ENCODE measurements around the gene FGF22.
"Not testable (repeated sequence)": the region's sequence is repeated elsewhere in the genome, so short reads cannot be mapped to it uniquely, and the experiment has no call there.

Gene FGF22

DNA sequence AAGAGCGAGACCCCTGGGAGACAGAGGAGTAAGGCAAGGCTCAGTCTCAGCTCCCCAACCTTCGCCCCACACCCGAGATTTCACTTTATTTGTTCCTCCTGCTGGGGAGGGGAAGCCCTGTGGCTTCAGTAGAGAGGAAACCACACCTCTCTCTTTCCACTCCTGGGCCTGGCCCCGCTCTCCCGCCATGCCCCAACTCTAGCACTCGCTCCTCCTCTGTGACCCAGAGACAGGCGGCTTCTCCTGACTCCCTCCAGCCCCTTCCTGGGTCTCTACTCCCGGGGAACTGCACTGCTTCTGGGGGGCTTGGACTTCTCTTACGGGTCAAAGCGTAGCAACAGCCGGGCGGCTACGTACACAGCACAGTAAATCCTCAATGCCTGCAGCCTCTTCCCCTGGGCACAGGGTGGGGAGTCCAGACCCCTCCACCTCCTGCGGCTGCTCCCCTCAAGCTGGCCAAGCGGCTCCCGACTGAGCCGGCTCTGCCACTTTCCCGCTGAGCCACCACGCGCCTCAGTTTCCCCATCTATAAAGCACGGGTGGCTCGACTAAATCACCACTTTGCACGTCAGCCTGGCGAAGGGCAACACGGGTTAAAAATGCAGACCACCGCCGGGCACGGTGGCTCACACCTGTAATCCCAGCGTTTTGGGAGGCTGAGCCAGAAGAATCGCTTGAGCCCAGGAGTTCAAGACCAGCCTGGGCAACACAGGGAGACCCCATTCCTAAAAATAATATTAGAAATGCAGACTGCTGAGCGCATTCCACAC, 21.9 kb downstream of the FGF22 start:
- no peak for DNase-seq

DNA sequence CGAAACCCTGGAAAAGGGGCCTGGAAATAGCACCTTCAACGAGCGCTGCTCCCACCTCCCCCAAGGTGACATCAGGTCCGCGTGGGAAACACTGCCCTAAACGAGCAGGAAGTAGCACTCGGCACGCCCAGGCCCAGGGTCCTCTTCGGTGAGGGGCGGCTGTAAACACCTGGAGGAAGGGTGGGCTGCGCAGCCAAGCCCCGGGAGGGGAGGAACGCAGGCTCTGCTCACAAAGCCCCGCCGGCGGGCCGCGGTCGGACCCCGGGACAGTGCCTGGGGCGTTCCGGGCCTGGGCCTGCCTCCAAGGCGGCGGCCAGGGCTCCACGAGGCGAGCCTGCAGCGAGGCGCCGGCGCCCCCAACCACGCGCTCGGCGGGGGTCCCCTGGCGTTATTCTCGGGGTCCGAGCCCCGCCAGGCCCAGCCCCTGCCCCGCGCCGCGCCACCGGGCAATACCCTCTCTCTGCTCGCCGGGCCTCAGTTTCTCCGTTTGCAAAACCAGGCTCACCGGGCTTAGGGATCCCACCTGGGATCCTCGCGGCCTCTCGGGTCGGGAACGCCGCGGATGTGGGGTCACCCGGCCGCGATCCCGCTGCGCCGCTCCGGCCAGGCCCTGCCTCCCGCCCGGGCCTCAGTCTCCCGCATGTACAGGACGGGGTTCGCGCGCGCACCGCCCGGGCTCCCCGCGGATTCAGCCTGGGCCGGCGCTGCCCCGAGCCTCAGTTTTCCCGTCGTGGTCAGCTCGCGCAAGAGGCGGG, 22.7 kb downstream of the FGF22 start:
- DNase-seq, result peak; percentile 36

DNA sequence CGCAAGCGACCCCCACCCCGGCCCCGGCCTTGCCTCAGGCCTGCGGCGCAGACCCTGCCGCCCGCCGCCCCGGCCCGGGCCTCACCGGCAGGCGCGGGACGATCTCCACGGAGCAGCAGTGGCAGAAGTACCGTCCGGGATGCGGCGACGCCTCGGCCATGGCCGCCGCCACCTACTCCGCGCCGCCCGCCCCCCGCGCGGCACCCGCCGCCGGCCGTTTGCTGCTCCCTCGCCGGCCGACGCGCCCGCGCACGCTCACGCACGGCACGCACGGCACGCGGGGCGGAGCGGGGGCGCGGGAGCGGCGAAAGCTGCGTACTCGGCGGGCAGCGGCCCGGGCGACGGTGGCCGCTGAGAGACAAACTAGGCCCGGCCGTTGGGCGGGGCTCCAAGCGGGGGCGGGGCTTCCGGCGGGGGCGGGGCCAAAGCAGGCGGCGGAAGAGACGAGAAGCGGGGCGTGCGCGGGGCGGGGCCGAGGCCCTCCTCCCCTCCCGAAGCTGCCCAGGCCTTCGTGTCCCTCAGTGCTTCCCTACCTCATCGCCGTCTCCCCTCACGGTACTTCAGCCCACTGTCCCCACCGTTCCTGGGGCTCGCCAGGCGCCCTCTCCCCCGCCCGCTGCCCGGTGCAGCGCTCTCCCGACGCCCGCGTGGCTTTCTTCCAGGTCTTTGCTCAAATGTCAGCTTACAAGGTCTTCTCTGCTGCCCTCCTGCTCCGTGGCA, 23.4 kb downstream of the FGF22 start, which contains the start of gene RNF126:
Gene RNF126 (minus strand): TSS at position 253 of the 720 bp plus-strand sequence. CDS start 93 bp downstream, at position 160.
- DNase-seq, result peak; percentile 80

DNA sequence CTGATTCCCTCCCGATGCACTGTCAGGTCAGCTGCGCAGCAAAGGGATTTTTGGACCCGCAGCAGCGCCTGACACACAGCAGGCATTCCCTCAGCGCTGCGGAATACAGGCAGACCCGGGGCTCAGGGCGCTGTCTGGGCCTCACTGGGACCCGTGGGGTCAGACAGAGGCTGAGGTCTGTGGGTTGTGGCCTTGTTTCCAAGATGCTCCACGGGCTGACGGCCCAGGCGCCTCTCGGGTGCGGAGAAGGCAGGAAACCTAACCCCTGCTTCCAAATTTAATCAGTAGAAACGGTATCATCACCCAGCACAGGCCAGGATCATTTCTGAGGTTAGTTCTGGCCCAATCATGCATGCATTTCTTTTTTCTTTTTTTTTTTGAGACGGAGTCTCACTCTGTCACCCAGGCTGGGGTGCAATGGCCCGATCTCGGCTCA, 24.0 kb downstream of the FGF22 start:
- DNase-seq, result no peak

DNA sequence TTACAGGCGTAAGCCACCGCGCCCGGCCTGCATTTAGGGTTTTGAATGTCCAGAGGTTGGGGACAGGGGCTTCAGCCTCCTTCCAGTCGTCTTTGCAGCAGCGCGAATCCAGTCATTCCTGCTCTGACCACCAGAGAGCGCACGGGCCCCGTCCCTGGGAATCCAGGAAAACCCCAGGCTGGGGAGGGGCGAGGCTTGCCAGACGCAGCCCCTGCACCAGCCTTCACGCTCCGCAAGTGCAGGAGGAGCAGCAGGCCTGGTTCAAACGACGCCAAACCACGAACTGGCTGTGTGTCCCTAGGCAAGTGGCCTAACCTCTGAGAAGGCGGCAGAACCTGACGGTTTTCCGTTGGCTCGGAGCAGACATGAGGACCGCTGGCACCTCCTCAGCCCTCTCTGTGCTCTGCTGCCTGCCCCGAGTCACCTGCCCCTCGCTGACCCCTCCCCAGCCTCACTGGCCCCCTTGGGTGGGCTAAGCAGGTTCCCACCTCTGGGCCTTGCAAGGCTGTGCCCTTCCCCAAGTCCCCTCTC, 25.3 kb downstream of the FGF22 start:
- peak; percentile 72 for DNase-seq

DNA sequence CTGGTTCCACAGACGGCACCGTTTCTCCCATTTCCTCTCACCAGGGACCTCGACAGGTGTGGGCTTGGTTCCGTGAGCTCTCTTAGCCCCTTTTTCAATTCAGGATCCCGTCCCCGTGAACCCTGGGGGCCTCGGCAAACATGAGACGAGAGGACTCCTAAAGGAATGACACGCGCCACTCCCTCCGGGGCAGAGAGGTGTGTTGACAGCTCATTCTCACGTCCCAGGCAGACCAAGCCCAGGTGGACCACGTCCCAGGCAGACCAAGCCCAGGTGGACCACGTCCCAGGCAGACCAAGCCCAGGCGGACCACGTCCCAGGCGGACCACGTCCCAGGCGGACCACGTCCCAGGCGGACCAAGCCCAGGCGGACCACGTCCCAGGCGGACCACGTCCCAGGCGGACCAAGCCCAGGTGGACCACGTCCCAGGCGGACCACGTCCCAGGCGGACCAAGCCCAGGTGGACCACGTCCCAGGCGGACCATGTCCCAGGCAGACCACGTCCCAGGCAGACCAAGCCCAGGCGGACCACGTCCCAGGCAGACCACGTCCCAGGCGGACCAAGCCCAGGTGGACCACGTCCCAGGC, 27.4 kb downstream of the FGF22 start:
- not testable (repeated sequence) for DNase-seq

DNA sequence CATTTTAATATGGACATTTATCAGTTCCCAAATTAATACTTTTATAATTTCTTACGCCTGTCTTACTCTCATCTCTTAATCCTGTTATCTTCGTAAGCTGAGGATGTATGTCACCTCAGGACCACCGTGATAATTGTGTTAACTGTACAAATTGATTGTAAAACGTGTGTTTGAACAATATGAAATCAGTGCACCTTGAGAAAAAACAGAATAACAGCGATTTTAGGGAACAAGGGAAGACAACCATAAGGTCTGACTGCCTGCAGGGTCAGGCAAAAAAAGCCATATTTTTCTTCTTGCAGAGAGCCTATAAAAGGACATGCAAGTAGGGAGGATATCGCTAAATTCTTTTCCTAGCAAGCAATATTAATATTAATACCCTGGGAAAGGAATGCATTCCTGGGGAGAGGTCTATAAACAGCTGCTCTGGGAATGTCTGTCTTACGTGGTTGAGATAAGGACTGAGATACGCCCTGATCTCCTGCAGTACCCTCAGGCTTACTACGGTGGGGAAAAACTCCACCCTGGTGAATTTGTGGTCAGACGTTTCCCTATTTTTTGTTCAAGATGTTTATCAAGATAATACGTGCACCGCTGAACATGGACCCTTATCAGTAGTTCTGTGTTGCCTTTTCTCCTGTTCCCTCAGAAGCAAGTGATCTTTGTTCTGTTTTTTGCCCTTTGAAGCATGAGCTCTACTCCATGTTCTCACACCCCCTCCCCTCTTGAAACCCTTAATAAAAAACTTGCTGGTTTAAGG, 29.2 kb downstream of the FGF22 start:
- DNase-seq, result not testable (repeated sequence)

DNA sequence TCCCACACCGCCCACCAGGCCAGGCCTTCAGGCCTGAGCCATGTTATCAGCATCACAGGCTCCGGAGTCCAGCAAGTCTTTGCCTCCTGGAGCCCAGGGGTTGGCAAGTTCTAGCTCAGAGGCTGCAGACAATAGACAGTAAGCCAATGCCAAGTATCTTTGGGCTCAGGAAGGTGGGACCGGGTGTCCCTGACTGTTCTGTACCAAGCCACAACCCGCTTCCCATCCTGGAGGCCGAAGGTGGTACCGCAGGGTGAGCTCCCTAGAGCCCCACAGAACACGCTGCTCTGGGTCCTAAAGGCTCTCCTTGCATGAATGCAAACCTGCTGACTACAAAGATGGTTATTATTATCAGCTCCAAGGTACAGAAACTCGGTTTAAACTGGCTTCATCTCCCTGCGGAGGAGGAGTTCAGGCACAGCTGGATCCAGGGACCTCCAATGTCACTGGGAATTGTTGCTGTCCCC, 31.0 kb downstream of the FGF22 start:
- DNase-seq, result no peak

DNA sequence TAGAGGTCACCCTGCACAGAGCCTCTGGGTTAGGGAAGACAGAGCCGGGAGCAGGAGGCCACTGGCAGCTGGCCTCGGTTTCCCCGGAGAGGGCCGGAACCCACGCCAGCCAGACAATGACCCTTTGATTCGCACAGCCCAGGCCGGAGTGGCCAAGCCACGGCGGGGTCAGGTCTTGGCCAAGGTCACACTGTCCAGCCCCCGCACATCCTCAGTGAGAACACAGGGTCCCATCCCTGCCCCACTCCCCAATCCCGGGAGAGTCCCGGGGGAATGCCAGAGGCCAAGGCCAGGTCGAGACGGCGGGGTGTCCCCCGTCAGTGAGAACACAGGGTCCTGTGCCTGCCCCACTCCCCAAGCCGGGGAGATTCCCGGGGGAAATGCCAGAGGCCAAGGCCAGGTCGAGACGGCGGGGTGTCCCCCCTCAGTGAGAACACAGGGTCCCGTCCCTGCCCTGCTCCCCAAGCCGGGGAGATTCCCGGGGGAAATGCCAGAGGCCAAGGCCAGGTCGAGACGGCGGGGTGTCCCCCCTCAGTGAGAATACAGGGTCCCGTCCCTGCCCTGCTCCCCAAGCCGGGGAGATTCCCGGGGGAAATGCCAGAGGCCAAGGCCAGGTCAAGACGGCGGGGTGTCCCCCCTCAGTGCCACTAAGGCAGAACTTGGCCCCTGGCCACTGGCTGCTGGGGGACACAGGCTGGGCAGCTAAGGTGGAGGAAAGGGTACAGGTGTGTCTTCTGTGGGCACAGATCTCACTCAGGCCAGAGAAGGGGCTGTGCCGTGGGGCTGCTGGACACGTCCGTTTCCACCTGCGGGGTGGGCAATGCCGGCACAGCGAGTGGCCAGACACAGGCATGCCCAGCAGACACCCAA, 34.8 kb downstream of the FGF22 start:
- DNase-seq, result no peak

DNA sequence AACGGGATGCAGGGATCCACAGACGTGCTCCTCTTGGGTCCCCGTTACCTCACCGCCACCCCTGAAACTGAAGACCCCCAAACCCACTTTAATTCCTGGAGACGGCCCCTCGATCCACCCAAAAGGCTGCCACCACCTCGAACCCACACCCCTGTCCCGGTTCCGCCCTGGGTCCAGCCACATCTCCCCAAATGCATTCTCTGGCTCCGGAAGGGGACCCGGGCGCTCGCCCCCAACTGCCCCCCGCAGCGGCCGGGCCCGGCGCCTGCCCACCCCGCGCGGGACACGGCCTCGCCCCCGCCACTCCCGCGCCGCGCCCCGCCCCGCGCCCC, 36.3 kb downstream of the FGF22 start:
- DNase-seq, result no peak

DNA sequence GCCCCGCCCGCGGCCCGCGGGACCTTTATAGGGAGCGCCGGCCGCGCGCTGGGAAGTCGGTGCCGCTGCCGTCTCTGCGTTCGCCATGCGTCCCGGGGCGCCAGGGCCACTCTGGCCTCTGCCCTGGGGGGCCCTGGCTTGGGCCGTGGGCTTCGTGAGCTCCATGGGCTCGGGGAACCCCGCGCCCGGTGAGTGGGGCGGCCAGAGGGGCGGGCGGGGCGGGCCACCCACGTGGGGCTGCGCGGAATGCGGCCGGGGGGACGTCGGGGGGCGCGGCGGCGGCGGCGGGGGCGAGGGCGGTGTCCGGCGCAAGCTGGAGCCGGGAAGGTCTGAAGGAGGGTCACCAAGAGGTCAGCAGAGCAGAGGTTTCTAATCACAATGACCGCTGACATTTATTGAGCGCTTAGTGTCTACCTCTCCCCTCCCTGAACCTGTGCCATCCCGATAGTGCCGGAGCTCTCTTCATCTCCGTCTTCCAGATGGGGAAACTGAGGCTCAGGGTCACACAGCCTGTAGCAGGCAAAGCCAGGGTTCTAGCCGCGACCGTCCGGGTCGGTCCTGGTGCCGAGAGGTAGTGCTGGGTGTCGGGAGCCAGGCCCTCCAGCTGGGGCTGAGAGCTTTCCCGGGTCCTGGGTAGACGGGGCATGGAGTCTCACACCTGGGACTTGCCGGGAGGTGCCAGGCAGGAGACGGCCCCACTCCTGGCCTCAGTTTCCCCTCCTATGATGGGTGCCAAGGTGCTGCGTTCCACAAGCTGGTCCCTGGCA, 36.8 kb downstream of the FGF22 start, which contains the start of gene FSTL3:
Gene FSTL3 (plus strand): TSS at position 54 of the 767 bp plus-strand sequence. CDS start 32 bp downstream, at position 86.
- DNase-seq, result no peak

DNA sequence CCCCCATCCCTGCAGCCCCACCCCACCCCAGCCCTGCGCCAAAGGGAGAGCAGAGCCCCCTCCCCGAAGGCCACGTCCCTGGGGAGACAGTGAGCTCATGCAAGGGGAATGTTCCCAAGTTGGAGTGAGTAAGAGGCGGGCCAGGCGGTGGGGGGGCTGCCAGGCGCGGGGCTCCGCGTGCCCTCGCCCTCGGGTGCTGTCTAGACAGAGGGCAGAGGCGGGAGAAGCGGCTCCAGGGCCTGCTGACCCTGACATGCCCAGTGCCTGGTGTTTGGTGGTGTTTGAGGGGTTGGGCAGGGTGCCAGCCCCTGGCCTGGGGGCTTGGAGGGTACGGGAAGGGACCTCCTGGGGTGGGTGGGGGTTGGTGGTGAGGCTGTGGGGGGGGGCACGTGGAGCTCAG, 37.5 kb downstream of the FGF22 start:
- peak; percentile 81 for DNase-seq

DNA sequence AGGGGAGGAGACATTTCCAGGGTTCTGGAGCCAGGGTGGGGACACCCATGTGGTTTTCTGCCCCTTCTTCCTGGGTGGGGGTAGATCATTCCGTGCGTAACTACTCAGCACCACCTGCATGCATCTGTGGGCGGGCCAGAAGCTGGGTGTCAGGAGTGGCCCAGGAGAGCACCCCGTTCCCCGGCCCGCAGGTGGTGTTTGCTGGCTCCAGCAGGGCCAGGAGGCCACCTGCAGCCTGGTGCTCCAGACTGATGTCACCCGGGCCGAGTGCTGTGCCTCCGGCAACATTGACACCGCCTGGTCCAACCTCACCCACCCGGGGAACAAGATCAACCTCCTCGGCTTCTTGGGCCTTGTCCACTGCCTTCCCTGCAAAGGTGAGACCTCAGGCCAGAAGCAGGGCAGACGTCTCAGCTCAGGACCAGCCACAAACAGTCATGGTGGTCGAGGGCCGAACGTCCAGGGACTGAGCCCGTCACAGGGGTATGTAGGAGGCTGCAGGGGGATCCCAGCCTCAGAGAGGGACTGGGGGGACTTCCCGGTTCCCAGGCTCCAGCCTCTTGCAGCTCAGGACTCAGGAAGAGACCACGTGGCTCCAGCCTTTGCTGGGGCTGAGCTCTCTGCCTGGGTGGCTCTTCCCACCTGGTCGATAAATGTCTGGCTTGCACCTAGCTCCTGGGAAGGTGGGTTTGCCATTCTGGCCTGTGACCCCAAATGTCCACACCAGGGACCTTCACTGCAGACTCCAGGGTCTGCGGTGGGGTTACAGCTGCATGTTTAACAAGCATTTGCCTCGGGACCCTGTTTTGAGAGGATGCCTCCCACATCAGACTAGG, 38.1 kb downstream of the FGF22 start:
- peak; percentile 52 for DNase-seq

DNA sequence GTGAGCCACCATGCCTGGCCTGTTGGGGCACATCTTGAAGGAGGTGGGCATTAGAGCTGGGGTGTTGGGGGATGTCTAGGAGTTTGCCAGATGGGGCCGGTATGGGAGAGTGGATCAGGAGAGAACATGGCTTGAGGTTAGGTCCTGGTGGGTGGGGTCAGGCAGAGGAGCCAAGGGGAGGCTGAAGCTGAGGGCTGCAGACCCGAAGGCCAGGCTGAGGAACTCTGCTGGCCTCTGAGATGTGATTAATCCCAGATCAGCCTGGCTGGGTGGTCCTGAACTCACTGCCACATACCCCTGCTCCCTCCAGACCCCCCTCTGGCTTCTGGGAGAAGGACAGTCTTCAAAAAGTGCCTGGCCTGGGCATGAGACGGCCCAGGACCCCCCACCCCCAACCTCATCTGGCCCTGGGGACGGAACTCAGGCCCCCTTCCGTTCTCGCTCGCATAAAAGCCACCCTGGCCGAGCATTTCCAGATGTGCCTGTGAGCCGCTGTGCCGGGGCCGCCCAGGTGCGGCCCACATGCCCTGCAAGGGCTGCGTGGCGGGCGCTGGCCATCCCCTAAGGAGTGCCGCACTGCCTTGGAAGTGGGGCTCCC, 39.2 kb downstream of the FGF22 start:
- DNase-seq, result no peak

DNA sequence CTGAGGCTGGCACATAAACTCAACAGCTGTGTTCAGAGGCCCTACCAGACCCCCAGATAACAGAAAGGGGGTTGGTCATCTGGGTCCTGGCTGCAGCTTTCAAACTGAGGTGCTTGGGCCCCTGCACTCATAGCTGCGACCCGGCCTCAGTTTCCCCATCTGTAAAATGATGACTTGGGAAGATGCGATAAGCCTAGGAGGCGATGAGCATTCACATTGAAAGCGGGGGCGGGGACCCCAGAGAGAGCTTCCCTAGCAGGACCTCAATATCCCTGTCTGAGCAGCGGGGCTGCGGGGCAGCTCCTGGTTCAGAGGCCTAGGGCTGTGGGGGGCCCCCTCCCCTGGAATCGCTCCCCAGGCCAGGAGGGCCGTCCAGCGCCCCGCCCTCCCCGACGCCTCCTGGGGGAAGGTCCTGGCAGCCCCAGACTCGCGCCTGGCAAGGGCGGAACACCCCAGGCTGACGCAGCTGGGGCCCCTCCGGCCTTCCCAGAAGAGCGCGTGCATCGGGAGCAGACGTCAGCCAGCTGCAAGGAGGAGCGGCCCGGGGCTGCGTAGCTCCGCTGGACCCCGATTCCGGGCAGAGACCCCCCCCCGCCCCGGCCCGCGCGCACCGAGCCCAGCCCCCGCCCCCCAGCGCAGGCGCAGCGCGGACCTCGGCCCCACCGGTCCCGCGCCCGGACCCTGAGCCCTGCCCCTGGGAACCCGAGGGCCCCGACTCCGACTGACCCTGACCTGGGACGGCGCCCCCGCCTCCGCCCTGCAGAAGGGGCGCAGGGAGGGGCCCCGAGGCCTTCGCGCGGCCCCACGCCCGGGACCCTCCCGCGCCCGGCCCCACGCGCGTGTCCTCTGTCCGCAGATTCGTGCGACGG, 40.0 kb downstream of the FGF22 start:
- no peak for DNase-seq

DNA sequence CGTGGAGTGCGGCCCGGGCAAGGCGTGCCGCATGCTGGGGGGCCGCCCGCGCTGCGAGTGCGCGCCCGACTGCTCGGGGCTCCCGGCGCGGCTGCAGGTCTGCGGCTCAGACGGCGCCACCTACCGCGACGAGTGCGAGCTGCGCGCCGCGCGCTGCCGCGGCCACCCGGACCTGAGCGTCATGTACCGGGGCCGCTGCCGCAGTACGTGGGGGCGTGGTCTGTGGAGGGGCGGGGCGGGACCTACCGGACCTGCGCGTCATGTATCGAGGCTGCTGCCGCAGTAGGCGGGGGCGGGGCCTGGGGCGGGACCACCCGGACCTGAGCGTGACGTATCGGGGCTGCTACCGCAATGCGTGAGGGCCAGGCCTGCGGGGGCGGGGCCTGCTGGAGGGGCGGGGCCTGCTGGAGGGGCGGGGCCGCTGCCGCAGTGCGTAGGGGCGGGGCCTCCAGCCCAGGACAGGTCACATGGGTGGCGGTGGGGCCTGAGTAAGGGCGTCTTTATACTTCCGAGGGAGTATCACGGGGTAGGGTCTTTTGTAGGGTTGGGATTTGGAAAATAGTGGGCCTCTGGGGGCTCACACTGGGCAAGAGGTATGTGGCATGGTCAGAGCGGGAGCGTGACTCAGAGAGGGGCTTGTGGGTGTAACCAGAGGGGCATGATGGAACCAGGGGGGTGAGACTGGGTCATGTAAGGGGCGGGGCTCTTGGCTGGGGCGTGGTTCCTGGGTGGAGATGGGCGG, 40.8 kb downstream of the FGF22 start:
- DNase-seq, result peak; percentile 94

All from kidney glomerular epithelial cell (primary cell).